GM12873 (cell line): ENCODE measurements around the gene ATP5MC2.

ENCODE experiments used
- CTCF ChIP-seq: IDR thresholded peaks from 2 replicates; pipeline ENCODE4 v1.5.1; 2012; ENCODE audit warnings: low read depth, mild to moderate bottlenecking, moderate library complexity, low read length, control low read depth; ENCODE audit not compliant: insufficient read depth; ENCODE audit errors: missing control alignments

Gene ATP5MC2

GRCh38 chr12:53617700-53618099 lies 58.2 kb downstream of the ATP5MC2 start:
- no peak for TF ChIP-seq CTCF

- no peak for TF ChIP-seq CTCF
Observed at GRCh38 chr12:53616950-53617349, 58.9 kb downstream of the ATP5MC2 start.
